Measurements from ENCODE around the gene GALNT10. TPM values are rescaled to one million over a fixed set of nuclear protein-coding genes. Genes with fewer than 3 reads are reported as not detected.

GALNT10 gene
- total RNA-seq, 4 donors from 2014 or later, result 17.2 to 28.6 (median 21.1) TPM

GRCh38 chr5:154168395-154168794 lies 22.1 kb upstream of the GALNT10 start:
- no peak for TF ChIP-seq CTCF (IDR thresholded peaks at IDR 0.05; ENCODE audit: low read depth)

DNA sequence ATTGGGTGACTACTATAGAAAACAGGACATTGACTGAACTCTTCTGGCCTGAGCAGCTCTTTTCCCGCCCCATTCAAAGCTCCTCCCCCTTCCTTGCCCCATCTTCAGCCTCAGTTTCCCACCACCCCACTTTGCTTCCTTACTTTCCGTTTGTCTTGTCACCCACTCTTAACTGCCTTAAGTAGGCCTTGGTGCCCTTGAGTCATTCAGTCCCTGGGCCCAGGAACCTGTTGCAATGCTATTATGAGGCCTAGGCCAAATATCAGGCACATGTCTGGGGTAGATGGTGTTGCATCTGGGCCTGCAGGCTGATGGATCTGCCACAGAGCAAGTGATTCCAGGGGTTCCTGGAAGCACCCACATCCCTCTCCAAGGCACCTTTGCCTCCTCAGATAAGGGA lies 17.7 kb upstream of the GALNT10 start:
- no peak for TF ChIP-seq CTCF (IDR thresholded peaks at IDR 0.05; ENCODE audit: low read depth)

- TF ChIP-seq CTCF (IDR thresholded peaks at IDR 0.05; ENCODE audit: low read depth), result no peak
Observed at GRCh38 chr5:154174091-154174490, 16.4 kb upstream of the GALNT10 start.

DNA sequence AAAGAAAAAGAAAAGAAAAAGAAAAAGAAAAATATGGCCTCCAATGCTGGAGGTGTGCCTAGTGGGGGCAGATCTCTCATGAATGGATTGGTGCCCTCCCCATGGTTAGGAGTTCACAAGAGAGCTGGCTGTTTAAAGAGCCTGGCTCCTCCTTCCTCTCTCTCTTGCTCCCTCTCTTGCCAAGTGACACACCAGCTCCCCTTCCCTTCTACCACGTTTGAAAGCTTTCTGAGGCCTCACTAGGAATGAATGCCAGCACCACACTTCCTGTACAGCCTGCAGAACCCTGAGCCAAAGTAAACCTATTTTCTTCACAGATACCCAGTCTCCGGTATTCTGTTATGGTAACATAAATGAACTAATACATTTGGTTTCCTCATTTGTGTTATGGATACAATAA lies 14.4 kb upstream of the GALNT10 start:
- TF ChIP-seq CTCF (IDR thresholded peaks at IDR 0.05; ENCODE audit: low read depth), result no peak

- no peak for TF ChIP-seq CTCF (IDR thresholded peaks at IDR 0.05; ENCODE audit: low read depth)
Observed at GRCh38 chr5:154178661-154179060, 11.9 kb upstream of the GALNT10 start.

DNA sequence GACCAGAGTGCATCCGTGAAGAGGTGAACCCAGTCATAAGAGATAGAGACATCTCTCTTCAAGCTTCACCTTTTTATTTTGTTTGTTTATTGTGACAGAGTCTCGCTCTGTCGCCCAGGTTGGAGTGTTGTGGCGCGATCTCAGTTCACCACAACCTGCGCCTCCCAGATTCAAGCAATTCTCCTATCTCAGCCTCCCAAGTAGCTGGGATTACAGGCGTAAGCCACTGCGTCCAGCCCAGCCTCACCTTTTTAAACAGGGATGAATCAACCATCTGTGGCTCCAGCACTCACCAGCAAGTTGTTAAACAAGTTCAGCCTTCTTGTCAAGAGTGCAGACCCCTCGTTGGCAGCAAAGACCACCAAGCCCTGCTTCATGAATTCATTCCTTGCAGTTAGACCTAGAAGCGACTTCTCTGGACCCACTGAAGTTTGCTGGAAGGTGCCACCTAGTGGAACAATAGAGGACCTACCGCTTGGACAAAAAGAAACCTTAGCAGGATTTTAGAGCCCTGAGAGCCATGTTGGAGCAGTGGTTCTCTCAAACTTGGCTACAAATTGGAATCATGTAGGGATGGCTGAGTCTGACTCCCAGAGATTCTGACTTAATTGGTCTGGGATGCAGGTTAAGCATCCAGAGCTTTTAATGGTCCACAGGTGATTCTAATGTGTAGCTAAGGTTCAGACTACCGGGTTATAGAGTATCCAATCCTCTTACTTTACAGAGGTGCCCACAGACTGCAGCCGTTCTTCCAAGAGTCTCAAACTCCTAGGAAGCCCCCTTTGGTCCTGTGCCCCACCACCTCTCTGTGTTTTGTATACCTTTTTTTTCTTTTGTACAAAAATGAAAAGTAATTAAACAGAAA lies 10.5 kb upstream of the GALNT10 start:
- TF ChIP-seq CTCF (IDR thresholded peaks at IDR 0.05; ENCODE audit: low read depth), result no peak

GRCh38 chr5:154181161-154181560 lies 9.4 kb upstream of the GALNT10 start:
- no peak for TF ChIP-seq CTCF (IDR thresholded peaks at IDR 0.05; ENCODE audit: low read depth)

Data from subcutaneous adipose tissue (tissue), 4 donors.